ENCODE data around the gene MINDY4. TPM values are rescaled to one million over a fixed set of nuclear protein-coding genes. Genes with fewer than 3 reads are reported as not detected.

Gene MINDY4
- total RNA-seq, 1 donor from 2014 or later = 2.0 TPM

DNA sequence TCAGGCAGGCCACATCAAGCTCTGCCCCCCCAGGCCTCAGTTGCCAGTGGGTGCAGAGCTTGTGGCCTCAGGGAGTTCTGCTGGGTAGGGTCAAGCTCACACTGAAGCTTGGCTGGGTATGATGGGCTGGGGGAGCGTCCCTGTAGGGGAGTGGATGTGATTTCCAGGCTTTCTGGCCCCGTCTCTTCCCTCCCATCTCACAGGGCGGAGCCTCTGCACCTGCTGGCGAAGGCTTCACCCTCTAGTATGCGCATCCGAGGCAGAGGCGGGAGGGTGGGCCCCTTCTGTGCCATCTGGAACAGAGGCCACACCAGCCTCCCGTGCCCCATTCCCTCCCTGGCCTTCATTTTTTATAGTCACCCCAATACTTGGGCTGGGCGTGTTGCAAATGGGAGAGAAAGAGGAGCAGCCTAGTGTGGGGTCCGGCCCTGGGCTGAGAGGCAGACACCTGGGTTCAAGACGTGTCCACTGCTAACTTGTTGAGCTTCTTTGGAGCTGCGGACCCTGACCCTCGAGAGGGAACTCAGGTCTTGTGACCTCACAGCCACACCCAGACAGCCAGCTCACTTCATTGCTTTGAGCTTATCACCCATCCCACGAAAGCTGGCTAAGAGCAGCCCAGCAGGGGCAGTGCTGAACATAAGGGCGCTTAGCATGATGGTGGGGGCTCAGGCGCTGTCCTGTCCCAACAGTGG lies 142.8 kb downstream of the MINDY4 start:
- DNase-seq (ENCODE audit: low read depth) = no peak

- DNase-seq (ENCODE audit: low read depth) = peak; percentile 59
Measured at GRCh38 chr7:30914596-30914995, 143.4 kb downstream of the MINDY4 start.

DNA sequence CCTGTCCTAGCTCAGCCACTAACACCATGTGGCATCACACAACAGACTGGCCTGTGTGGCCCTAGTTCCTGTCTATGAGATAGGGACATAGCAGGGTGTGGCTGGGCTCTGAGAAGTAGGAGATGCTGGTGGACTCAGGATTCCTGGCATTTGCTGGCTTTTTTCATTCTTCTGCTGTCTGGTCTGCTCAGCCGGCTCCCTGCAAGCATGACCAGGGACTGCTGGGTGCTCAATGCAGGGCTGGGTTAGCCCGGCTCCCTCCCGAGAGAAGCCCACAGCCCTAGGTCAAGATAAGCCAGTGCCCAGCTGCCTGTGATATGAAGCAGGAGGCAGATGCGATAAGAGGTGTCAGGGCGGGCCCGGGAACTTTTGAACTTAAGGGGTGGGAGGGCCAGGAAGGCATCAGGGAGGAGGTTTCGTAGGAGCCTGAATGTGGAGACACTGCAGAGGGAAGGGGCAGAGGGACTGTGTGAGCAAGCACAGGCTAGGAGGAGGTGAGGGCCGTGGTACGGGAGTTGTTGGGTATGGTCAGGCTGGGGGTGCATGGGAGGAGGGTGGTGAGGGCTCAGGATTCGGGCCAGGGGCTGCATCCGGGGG lies 143.9 kb downstream of the MINDY4 start:
- no peak for DNase-seq (ENCODE audit: low read depth)

- no peak for DNase-seq (ENCODE audit: low read depth)
Measured at GRCh38 chr7:30915751-30916150, 144.5 kb downstream of the MINDY4 start.

DNA sequence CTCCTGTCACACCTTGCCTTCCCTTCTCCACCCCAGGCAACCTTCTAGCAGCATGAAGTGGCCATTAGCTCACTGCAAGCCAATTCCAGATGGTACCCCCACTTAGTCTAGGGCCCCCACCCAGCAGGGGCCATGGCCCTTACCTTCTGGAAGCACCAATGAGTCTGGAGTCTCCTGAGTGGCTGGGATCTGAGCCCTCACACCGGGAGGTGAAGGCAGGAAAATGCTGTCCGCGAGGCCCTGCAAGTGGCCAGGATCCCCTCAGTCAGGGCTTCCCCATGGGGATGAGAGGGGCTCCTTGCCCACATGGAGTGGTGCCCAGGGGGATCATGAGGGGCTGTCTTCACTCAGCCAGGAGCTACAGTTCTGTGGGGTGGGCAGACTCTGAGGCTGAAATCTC lies 145.0 kb downstream of the MINDY4 start:
- no peak for DNase-seq (ENCODE audit: low read depth)

DNA sequence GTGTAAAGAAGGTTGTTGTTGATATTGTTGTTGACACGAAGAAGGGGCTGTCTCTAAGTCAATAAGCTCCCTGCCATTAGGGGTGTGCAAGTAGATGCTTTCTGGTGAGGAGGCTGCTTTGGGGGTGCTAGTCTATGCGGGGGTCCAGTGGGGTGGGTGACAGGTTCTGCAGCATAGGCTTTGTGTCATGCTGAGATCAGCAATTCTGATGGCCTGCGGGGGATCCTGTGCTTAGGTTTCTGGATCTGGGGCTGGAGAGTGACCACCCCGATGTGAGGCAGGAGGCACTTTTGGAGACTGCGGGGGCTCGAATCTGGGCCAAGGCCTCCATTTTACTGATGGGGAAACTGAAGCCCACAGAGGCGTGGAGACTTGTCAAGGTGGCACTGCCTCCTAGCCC lies 145.6 kb downstream of the MINDY4 start:
- no peak for DNase-seq (ENCODE audit: low read depth)

DNA sequence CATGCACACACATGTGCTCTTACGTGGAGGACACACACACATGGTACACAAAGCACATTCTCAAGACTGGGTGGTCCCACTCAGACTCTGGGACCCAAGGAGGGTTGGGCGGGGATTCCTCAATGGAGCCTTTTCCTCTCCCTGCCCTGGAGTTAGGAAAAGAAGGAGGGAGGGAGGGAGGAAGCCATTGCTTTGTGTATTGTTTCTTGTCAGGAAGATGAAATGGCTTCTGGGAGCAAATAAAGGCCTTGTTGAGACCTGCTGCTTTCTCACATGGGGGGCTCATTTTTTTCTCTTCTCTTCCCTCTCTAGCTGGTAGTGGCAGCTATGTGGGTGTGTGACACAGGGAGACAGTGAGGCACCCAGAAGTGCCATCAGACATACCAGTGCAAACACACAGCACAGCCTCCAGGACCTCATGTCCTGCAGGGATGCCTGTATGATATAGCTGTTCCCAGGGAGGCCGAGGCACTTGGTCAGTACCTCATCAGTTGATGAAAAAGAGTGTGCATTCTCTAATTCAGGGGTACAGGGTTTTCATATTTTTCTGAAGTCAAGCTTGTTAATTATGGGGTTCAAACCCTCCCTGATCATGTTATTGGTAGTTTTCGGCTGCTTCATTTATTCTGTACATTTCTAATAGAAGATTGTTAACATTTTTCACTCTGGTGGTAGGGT lies 146.1 kb downstream of the MINDY4 start:
- no peak for DNase-seq (ENCODE audit: low read depth)

GRCh38 chr7:30918676-30919075 lies 147.5 kb downstream of the MINDY4 start:
- no peak for DNase-seq (ENCODE audit: low read depth)

- peak; percentile 69 for DNase-seq (ENCODE audit: low read depth)
Measured at GRCh38 chr7:30920021-30920583, 148.9 kb downstream of the MINDY4 start.

DNA sequence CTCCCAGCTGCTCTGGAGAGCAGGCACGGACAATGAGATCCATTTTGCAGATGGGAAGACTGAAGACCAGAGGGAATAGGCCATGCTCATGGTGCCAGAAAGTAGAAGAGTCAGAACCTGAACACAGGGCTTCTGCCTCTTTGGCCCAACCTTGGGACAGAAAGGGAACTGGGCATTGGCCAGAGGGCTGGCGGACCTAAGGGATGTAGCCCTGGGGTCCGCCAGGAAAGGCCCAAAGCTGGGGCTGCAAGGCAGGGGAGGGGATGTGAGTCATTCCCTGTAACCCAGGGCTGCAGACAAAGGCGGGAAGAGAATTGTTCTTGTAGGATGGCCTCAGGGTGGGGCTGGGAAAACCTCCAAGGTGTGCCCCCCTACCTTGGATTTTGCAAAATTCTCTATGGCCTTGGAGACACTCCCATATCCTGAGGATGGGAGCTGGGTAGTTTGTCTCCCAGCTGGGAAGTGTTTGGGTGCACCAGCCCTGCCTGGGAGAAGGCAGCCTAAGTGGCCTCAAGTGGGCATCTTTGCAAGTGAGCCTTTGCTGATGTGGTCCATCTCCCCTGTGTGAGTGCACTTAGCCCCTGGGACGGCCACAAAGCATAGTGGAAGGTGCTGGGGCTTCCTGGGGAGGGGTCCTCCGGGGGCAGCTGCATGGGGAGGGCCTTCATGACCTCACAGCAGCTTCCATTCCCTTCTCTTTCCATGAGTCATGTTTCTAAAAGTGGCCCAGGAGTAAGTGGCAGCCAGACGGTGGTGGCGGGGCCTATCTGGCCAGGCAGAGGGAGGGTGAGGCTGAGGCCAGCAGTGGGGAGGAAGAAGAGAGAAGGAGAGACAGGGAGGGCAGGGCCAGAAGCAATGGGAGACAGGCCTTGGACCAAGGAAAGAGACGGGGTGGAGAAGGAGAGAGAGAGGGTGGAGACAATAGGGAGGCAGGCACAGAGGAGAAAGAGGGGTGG lies 149.6 kb downstream of the MINDY4 start:
- DNase-seq (ENCODE audit: low read depth) = peak; percentile 86

- no peak for DNase-seq (ENCODE audit: low read depth)
Measured at GRCh38 chr7:30921540-30922401, 150.6 kb downstream of the MINDY4 start.

- DNase-seq (ENCODE audit: low read depth) = no peak
Measured at GRCh38 chr7:30922596-30922995, 151.4 kb downstream of the MINDY4 start.

GRCh38 chr7:30923009-30923773 lies 152.0 kb downstream of the MINDY4 start:
- DNase-seq (ENCODE audit: low read depth) = no peak

- no peak for DNase-seq (ENCODE audit: low read depth)
Measured at GRCh38 chr7:30923774-30924413, 152.7 kb downstream of the MINDY4 start.

GRCh38 chr7:30924624-30925023 lies 153.4 kb downstream of the MINDY4 start:
- no peak for DNase-seq (ENCODE audit: low read depth)

DNA sequence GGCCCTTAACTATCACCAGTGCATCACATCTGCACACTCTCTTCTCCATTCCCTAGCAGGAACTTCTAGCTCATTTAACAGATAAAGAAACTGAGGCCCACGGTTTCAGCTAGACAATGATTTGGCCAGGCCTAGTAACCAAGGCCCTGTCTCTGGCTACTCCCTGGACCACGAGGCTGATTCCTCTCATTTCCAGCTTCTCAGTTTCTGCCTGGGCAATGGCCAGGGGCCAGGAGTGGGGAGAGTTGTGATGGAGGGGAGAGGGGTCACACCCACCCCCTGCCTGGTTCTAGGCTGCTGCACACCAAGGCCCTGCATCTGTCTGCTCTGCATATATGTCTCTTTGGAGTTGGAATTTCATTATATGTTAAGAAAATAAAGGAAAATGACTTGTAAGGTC lies 153.9 kb downstream of the MINDY4 start:
- no peak for DNase-seq (ENCODE audit: low read depth)

DNA sequence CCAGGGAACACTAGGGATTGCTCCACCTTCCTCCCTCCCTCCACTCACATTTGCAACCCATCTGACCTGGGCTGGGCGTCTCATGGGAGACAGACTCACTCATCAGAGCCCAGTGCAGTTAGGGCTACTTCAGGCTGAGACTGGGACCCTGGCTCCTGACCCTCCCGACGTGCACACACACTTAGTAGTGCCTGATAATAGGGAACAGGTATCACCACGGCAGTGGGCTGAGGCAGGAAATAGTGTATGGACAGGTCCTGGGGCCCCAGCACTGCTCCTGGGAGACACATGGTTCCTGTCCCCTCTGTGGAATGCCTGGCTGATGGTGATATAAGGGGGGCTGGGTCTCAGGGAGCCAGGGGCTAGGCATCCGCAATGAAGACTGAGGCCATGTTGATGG lies 154.7 kb downstream of the MINDY4 start:
- DNase-seq (ENCODE audit: low read depth) = no peak

DNA sequence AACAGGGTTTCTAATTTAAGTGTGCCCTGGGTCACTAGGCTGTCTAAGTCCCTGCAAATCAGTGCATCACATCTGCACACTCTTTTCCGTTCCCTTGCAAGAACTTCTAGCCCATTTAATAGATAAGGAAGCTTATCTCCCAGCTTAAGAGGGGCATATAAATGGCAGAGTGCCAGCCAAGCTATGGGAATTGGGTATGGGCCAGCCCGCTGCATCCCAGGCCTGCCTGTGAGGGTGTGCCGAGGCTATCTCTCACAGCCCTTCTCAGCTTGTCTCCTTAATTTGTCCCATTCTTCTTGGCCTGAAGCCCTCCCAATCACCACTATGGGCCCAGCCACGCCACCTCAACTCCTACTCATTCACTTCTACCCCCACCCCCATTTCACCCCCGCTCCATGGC lies 155.1 kb downstream of the MINDY4 start:
- no peak for DNase-seq (ENCODE audit: low read depth)

DNA sequence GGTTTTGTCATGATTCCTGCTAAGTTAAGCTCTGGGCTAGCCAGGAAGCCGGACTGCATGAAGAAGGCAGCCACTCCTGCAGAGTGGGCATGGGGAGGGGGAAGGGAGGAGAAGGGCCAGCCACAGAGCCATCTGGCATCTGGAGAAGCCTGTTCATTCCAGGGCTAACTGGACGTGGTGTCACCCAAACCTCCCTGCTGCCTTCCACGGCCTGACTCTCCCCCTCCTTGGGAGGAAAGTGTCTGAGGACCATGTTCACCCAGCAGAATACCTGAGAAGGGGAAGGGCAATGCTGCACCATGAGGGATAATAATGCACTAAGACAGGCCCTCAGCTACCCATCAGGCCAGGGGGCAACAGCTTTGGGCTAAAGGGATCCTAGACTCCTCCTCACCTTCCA lies 155.8 kb downstream of the MINDY4 start:
- no peak for DNase-seq (ENCODE audit: low read depth)
